ENCODE results near the gene LHFPL2. TPM values are rescaled to one million over a fixed set of nuclear protein-coding genes. Genes with fewer than 3 reads are reported as not detected.

The LHFPL2 gene
- polyA plus RNA-seq, 3 donors: 46.8 to 49.0 (median 48.5) TPM

DNA sequence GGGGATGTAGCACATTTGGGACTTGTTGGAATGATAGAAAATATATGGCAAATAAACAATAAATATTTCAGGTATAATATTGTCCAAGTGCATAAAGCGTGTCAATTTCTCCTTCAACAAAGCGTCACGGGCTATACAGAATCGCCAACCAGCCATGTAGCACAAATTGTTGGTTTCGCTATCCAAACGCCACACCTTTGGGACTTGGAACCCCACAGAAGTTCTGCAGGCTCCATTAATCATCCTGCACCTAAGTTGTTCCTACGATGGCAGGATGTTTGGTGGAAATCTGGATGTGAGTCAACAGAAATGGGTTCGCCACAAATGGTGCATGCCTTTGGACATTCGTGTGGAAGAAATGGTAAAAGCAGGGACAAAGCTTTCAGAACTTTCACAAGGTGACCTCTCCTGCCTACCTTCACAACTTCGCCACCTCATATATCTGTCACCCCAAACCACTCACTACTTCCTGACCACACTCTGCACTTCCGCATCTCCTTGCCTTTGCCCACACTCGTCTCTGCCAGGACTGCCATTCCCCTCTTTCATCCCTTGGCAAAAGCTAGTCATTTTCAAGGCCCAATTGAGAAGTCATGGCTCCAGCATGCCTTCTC lies 95.7 kb downstream of the LHFPL2 start:
- no peak for DNase-seq (ENCODE audit: low read depth in 3 of 3, low spot score in 2 of 3)

DNA sequence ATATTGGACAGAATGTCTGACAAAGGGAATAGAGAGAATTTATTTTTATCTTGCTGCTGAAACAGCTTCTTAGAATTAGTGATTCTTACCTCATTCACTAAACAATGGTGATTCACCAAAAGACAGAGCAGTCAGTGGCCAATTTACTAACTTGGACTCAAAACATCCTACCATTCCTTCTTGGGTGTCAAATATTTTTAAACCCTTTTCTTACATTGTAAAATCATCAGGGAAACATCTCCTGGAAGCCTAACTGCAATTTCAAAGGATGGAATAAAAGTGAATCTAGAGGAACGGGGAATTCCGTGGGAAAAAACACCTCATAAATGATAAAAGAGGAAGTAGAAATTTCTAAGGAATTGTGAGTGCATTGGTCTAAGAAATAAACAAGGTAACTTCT lies 97.7 kb downstream of the LHFPL2 start:
- DNase-seq (ENCODE audit: low read depth in 3 of 3, low spot score in 2 of 3): no peak

DNA sequence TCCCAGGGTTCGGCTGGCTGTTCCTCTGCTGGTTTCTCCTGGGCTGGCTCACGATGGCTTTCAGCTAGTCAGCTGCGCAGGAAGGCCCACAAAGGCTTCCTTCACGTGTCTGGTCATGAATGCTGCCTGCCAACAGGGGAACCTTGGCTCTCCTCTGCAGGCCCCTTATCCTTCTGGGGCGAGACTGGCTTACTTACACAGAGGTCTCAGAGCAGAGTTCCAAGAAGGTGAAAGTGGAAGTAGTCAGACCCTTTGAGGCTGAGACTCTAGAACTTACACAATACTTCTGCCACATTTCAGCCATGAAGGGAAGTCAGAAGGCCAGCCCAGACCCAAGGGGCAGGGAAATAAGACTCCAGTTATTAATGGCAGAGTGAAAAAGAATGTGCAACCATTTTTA lies 99.5 kb downstream of the LHFPL2 start:
- DNase-seq (ENCODE audit: low read depth in 3 of 3, low spot score in 2 of 3): no peak

DNA sequence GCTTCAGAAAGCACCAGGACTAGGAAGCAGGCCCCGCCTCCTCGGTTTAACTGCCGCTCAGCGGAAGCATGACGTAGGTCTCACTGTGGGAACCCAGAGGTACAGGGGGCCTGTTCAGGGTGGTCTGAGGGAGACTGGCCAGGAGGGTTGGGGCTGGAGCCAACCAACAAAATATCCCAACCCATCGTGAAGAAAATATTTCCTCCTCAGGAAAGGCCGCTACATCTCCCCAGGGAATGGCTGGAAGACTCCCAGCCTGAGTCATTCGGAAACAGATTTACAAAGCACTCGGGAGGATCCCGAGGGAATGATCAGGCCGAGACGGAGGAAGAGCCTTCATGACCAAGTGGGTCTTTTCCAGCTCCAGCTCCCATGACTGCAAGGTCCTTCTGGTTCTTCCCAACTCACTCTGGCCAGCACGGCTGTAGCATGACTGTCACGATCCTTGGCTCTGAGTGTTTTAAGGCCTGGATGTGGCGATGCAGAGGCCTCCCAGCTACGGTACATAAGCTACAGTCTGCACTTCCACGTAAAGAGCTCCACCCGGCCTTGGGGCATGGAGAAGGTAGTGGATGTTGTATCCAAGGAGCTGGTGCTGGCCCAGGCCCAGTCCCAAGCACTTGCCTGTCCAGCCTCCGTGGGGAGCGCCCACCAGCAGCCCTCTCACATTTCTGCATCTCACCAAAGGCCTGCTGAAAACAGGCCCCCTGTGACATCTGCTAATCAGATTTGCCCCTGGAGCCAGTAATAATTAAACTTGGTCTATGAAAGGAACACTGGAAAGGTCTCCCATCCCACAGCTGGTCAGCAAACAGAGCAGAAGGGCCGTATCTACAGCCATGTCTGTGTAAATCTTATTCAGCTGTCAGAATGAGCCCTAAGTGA lies 100.6 kb downstream of the LHFPL2 start:
- peak in 2 of 3 donors; percentile 60 to 67 for DNase-seq (ENCODE audit: low read depth in 3 of 3, low spot score in 2 of 3)

DNA sequence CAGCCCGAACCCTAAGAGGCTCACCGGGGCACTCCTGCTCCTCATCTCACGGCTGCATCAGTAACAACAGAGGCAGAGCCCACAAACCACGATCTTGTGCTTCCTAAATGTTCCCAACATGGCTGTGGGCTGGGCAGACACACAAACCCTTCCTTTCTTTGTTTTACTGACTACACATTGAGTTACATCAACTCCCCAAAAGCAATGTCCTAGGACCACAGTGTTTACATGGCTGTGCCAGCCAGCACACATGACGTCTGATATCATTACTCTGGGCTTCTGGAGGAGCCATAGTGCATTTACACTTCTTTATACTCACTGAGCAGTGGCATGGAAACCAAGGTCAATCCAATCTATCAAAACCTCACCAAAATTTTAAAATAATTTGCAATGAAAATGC lies 101.4 kb downstream of the LHFPL2 start:
- DNase-seq (ENCODE audit: low read depth in 3 of 3, low spot score in 2 of 3): no peak

DNA sequence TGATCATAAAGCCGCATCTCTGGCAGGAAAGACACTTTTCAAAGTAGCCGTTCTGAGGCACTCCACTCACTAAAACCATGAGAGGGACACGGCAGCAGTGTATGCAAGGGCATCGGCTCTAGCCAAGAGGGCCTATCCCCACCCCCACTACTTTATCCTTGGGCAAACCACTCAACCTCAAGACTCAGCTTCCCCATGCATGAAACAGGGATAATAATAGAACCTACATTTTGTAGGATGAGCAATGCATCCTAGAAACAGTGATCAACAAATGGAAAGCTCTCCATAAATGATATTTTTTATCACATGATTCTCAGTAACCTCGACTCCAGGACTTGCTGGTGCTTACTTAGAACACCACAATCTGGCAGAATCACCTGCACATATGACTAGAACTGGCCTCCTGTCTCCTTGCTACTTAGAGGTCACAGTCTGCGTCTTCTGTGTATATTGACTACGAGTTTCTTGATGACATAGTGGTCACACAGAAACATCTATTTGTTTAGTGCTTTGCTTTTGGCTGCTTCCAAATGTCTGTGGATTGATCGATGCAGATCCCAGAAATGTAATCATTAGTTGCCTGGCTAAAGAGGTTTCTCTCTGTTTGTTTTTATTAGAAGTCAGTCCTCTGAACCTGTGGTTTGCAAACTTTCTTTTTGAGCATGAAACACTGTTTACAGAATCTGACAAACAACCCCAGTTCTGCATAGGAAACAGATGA lies 102.1 kb downstream of the LHFPL2 start:
- no peak for DNase-seq (ENCODE audit: low read depth in 3 of 3, low spot score in 2 of 3)

DNA sequence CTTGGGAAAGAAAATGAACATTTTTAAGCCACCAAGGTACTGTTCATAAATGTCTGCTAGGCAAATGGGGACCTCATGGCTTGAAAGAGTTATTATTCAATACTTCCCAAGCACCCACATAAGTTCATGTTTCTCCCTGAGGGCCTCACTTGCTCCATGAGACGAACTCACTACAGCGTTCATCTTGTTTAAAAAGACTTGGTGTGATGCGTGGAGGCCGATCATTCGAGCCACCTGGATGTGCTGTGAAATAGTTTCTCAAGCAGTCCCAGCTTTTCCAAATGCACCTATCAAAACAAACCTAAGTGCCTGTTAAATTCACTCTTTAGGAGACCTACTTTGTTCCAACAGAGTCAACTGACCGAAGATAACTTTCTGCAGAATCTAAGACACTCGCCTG lies 103.2 kb downstream of the LHFPL2 start:
- DNase-seq (ENCODE audit: low read depth in 3 of 3, low spot score in 2 of 3): no peak

DNA sequence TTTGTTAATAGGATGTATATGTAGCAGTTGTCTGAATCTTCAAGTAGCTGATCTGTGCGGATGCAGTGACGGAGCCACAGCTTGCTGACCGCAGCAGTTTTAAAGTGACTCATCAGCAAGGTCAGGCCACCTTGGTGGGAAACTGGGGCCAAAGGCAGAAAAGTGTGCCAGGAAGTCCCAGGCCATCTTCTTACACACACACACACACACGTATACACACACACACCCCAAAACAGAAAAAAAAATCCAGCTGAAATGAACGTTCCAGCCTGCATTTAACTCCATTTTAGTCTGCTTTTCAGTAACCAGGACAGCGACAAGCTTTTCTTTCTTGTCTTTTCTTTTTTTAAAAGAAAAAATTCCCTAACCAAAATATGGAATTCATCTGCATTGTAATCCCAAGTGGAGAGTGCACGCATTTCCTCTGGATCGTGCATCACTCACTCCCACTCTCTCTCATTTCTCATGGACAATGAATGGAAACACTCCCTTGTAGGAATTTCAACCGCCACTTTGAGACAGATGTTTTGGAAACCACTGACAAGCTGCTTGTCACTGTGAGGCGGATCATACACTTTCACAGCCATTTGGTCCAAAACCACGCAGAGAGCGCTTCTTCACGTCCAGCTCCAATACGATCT lies 103.9 kb downstream of the LHFPL2 start:
- DNase-seq (ENCODE audit: low read depth in 3 of 3, low spot score in 2 of 3): no peak

DNA sequence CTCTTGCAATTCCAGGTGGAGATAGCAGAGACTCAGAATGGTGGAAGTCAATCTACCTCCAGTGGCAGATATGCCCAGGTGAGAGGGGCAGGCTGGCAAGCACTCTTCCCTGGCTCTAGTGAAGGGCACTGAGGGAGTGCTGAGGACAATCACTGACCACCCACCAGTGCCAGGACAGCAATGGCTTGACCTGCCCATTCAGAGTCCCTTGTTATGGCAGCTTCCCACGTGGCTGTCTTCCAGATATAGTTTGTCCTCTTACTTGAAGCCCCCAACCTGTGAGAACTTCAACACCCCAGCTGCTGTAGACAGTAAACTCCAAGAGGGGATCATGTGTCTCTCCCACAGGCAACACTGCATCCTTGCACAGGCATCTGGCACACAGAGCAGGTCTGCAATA lies 104.7 kb downstream of the LHFPL2 start:
- no peak for DNase-seq (ENCODE audit: low read depth in 3 of 3, low spot score in 2 of 3)

DNA sequence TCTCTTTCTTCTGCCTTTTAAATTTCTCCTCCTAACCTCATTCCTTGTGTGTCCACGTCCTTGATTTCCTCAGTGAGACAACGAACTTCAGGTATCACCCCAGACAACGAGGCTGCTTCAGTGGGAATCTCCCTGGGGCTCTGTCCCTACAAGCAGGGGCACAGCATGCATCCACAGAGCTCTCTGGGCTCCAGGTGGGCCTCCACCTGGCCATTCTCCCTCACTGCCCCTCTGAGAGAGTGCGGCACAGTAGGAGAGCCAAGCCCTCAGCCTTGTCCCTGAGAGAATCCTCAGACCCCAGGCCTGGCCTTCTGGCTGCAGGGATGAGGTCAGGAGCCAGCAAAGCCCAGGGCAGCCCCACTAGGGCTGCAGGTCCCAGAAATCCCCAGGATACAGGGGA lies 105.3 kb downstream of the LHFPL2 start:
- no peak for DNase-seq (ENCODE audit: low read depth in 3 of 3, low spot score in 2 of 3)

DNA sequence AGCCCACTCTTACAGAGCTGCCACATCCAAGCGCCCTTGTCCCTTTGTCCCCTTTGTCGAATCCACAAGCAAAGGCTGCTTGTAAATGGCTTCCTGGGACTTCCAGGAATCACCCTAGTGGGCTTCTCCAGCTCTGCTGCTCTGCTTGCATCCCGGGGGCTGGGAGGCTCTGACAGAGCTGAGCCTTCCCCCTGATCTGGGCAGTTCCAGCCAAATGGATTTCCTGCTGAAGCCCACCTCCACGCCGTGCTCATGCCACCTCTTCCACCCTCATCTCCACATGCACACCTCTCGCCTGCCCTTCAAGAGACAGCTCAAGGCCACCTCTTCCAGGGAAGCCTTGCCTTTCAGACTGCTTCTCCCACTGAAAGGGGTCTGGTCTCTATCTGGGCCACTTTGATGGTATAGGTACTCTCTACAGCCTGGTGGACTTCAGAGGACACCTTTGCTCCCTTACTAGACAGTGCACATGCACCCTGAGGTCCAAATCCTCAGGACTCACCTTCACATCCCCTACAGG lies 106.2 kb downstream of the LHFPL2 start:
- no peak for DNase-seq (ENCODE audit: low read depth in 3 of 3, low spot score in 2 of 3)

DNA sequence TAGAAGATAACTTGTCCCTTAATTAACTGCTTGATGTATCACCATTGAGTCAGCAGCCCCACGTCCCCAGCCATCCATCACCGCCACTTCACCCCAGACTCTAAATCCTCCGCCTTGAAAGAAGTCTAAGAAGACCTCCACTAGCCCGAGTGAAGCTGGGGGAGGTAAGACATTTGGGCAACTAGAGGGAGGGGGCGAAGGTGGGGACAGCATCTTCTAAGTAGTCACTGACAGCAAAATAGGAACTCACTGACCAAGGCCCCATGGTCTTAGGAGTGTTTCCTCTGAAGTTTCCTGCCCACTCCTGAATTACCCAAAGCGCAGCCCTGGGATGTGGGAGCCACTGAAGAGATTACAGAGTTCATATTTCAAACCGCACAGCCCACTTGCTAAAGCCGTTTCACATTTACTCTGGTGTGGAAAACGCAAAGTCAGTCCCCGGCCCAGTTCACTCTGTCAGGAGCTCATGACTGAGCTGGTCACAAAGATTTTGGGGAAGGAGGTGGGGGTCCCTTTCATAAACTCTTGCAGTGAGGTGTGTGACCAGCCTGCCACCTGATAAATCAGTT lies 107.4 kb downstream of the LHFPL2 start:
- DNase-seq (ENCODE audit: low read depth in 3 of 3, low spot score in 2 of 3): no peak

DNA sequence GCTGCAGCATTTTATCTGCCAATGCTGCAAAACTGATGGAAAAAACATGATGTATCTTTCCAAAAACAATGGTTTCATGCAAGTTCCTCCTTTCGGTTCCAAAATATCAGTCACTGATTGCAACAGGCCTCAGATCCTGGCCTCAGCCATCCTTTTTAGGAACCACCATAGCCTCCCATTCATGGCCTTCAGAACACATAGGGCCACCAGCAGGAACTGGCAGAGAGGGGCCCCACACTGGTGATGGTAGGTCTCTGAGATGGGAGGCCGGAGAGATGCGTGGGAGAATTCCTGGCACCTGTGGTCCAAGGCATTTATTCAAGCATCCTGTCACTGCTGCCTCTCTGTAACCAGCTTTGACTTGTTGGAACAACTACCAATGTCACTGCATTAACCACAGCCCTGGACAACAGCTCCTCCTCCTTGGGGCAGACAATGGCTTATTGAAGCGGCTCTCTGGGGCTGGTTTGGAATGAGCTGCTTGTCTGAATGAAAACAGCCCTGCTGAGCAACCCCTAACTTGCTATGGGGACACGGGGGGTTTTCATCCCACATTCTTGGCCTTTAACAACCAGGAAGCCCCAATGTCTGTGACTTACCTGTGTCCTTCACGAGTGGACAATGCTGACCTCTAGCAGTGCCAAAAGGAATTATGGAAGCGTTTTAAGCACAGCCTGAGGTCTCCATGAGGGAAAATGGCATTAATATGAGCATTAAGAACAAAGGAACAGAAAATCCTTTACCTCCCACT lies 108.1 kb downstream of the LHFPL2 start:
- no peak for DNase-seq (ENCODE audit: low read depth in 3 of 3, low spot score in 2 of 3)

DNA sequence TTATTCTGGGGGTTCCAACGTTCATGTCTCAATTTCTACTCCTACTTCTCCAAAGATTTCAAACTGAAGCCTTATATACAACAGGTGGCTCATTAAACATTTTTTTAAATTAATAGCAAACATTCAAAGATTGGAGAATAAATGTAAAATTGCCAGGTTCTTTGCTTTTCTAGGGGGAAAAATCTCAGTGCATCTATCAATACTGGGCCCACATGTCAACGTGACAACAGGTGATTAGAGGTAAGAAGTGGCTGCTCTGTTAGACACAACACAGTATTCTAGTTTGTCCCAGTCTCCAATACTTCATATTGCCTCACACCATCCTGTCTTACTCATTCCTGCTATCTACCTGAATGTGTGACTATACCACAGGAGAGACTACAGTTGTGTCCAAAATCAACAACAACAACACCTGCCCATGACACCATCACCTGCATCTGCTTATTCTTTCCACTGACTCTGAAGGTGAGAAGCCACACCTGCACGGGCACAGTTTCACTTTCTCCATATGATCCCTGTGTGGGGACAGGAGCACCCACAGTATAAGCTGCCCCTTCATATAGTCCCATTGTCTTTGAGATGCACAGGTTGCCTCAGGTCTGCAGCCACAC lies 110.2 kb downstream of the LHFPL2 start:
- no peak for DNase-seq (ENCODE audit: low read depth in 3 of 3, low spot score in 2 of 3)

DNA sequence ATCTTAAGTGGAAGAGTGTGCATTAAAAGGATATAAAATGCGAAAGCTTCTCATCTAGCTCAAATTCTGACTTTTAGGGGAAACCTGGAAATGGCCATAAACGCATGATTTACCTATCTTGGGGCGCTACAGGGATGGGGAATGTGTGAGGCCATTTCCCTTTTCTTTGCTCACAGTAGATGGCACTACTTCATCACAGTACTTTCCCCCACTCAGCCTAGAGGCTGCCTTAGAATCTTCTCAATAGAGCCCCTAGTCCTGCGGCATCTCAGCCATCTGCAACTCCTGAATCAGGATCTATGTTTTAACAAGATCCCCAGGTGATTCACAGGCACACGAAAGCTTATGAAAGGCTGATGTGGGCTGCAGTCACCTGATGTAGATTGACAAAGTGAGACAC lies 110.8 kb downstream of the LHFPL2 start:
- DNase-seq (ENCODE audit: low read depth in 3 of 3, low spot score in 2 of 3): no peak

DNA sequence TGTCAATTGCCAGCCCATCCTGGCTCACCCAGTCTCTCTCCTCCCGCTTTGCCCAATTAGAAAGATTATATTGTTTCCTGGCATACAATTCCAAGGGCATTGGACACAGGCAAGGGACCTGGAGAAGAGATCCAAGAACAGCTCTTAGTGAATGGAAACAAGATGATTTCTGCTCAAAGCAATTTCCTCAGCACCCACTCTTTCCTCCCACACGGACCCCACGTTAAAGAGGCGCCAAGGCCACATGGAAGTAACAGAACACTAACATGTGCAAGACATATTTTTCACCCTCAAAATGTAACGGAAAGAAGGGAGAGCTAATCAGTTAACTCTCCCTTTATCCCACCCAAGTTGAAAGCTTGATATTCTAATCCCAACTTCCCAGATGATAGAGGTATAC lies 111.2 kb downstream of the LHFPL2 start:
- no peak for DNase-seq (ENCODE audit: low read depth in 3 of 3, low spot score in 2 of 3)

DNA sequence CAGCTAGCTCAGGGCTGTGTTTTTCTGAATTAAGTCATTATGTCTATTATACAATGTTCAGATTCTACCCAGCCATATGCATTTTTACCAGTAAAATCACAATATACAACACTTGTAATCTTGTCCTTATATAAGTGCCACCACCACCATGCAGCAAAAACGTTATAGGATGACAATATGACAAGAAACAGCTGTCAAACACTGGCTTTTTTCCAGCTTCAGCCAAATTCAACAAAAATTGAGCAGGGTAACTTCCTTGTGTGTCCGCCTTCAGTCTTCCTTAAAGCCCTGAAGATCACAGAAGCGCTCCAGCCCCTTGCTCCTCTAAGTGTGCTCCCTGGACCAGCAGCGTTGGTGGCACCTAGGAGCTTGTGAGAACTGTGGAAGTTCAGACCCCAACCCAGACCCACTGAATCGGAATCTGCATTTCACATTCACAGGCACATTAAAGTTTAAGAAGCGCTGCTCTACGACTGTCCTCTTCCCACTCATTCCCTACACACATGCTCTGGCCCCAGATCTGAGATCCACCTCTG lies 111.8 kb downstream of the LHFPL2 start:
- DNase-seq (ENCODE audit: low read depth in 3 of 3, low spot score in 2 of 3): no peak

DNA sequence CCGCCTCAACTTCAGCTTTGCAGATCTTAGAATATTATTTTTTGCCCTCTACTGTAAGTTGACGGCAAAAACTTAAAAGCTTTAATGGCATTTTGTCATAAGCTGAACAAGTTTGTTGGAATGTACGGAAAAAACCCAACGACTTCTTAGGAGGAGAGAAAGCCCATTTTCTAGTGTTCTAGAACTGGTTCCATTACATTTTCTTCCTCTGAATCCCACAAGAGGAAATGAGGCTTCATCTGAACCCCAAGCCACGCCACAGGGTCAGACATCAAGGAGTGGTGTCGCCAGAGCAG lies 113.7 kb downstream of the LHFPL2 start:
- no peak for DNase-seq (ENCODE audit: low read depth in 3 of 3, low spot score in 2 of 3)

DNA sequence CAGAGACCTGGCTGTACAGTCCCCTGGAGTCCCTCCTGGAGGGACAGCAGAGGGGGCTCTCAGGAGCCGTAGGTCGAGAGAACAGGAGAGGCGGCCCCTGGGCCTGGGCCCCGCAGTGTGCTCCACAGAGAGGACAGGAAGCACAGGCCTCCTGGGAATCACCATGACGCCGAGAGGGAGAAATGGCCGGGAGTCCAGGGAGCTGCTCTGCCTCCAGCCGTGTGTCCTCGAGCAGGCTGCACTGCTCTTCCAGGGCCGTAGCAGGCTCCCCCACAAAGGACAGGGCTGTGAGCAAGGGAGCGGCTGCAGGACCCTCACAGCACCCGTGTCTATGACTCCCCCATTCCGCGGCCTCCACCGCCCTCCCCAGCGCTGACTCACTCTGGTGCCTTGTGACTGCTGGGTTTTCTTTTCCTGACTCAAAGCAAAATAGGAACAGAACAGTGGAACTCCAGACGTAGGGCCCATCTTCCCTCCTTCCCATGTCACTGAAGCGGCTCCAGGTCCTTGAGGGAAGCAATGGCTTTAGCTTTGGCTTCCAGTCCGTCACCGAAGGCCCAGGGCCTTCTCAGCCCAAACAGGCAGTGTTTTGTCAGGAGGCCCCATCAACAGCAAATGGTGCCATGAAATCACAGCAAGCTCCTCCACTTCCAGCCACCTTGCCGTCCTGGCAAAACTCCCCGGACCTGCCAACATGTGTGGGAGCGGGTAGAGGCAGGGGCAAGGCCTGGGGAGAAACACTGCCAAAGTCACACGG lies 114.2 kb downstream of the LHFPL2 start:
- DNase-seq (ENCODE audit: low read depth in 3 of 3, low spot score in 2 of 3): no peak

All from right renal cortex interstitium (tissue), 3 donors.